Osteoblast (primary cell): Measurements from ENCODE around the gene LSG1. TPM values are rescaled to one million over a fixed set of nuclear protein-coding genes. Genes with fewer than 3 reads are reported as not detected.

Experiments
- DNase-seq: peaks from one replicate; pipeline ENCODE4 v3.0.0; 2011; ENCODE audit warnings: low spot score, mixed read lengths; ENCODE audit not compliant: insufficient read length; ENCODE audit errors: missing footprints
- H2AFZ ChIP-seq: 2 replicates; pipeline ENCODE4 v1.6.0; 2011; ENCODE audit warnings: mild to moderate bottlenecking, low read length
- H3K27ac ChIP-seq: 2 replicates; pipeline ENCODE4 v1.5.1; 2011; ENCODE audit warnings: mild to moderate bottlenecking, low read depth, low read length, moderate library complexity
- H3K27me3 ChIP-seq: 2 replicates; pipeline ENCODE4 v1.6.0; 2012; ENCODE audit warnings: mild to moderate bottlenecking, control low read depth, inconsistent platforms, low read length, moderate library complexity; ENCODE audit not compliant: insufficient read depth
- H3K36me3 ChIP-seq: 2 replicates; pipeline ENCODE4 v1.5.1; 2011; ENCODE audit warnings: mild to moderate bottlenecking, low read length, control low read depth, moderate library complexity; ENCODE audit not compliant: insufficient read depth
- H3K4me1 ChIP-seq: 2 replicates; pipeline ENCODE4 v1.5.1; 2011; ENCODE audit warnings: mild to moderate bottlenecking, low read length, control low read depth, moderate library complexity; ENCODE audit not compliant: insufficient read depth
- H3K4me2 ChIP-seq: 2 replicates; pipeline ENCODE4 v1.6.0; 2011; ENCODE audit warnings: mild to moderate bottlenecking, low read length; ENCODE audit not compliant: insufficient read depth
- H3K4me3 ChIP-seq: fragments of 200-600 bp; sonication (generic); 3 replicates; pipeline ENCODE4 v1.5.1; 2012; ENCODE audit warnings: mild to moderate bottlenecking, low read length, inconsistent platforms; ENCODE audit not compliant: insufficient read depth
- H3K79me2 ChIP-seq: 2 replicates; pipeline ENCODE4 v1.6.0; 2012; ENCODE audit warnings: mild to moderate bottlenecking, low read length, control low read depth, inconsistent platforms; ENCODE audit not compliant: insufficient read depth
- H3K9me3 ChIP-seq: 2 replicates; pipeline ENCODE4 v1.5.1; 2011; ENCODE audit warnings: low read depth, low read length, control low read depth
- H4K20me1 ChIP-seq: 2 replicates; pipeline ENCODE4 v1.6.0; 2012; ENCODE audit warnings: mild to moderate bottlenecking, low read length, control low read depth; ENCODE audit not compliant: insufficient read depth
- CTCF ChIP-seq: IDR thresholded peaks from 2 replicates; pipeline ENCODE4 v1.5.1; 2011; ENCODE audit warnings: mild to moderate bottlenecking, low read depth, low read length, moderate library complexity; ENCODE audit errors: extremely low read depth
- total RNA-seq: library from RNA; depleted of rRNA; stranded (reverse); fragments of >200 nt; gene quantifications from 2 replicates; pipeline ENCODE4 v1.2.3, GENCODE V29; 2012

Gene LSG1
- total RNA-seq, 1 donor, result 40.9 TPM

- Histone ChIP-seq H3K27ac (no peak overlapping the region), H2AFZ (peak overlapping the region; percentile 91), H4K20me1 (peaks cover 5% of the 10 kb centered on the region), H3K36me3 (no peaks in the 10 kb centered on the region), H3K4me3 (peak overlapping the region; percentile 36), H3K4me1 (peaks cover 19% of the 10 kb centered on the region), H3K9me3 (no peaks in the 10 kb centered on the region), H3K4me2 (peak overlapping the region; percentile 80), H3K27me3 (no peaks in the 10 kb centered on the region), H3K79me2 (peaks cover 12% of the 10 kb centered on the region)
- no peak for TF ChIP-seq CTCF
- no peak for DNase-seq
Measured at GRCh38 chr3:194682189-194682693, 10.2 kb upstream of the LSG1 start.

GRCh38 chr3:194680888-194681615, 9.1 kb upstream of the LSG1 start:
- Histone ChIP-seq H3K9me3 (no peaks in the 10 kb centered on the region), H3K79me2 (peaks cover 2% of the 10 kb centered on the region), H3K27ac (no peak overlapping the region), H3K36me3 (no peaks in the 10 kb centered on the region), H3K27me3 (no peaks in the 10 kb centered on the region), H3K4me1 (peaks cover 14% of the 10 kb centered on the region), H2AFZ (no peak overlapping the region), H3K4me3 (no peak overlapping the region), H4K20me1 (no peaks in the 10 kb centered on the region), H3K4me2 (no peak overlapping the region)
- TF ChIP-seq CTCF, result no peak
- DNase-seq, result no peak

GRCh38 chr3:194676471-194676870, 4.5 kb upstream of the LSG1 start:
- Histone ChIP-seq H4K20me1 (peaks cover 3% of the 10 kb centered on the region), H3K27me3 (no peaks in the 10 kb centered on the region), H3K27ac (no peak overlapping the region), H3K4me3 (no peak overlapping the region), H3K4me2 (no peak overlapping the region), H3K4me1 (peaks cover 16% of the 10 kb centered on the region), H2AFZ (no peak overlapping the region), H3K9me3 (no peaks in the 10 kb centered on the region), H3K36me3 (no peaks in the 10 kb centered on the region), H3K79me2 (peaks cover 6% of the 10 kb centered on the region)
- no peak for TF ChIP-seq CTCF
- no peak for DNase-seq

- Histone ChIP-seq H3K27me3 (no peaks in the 10 kb centered on the region), H3K79me2 (peaks cover 13% of the 10 kb centered on the region), H4K20me1 (peaks cover 10% of the 10 kb centered on the region), H3K9me3 (no peaks in the 10 kb centered on the region), H3K4me2 (peak overlapping the region; percentile 71), H3K27ac (peak overlapping the region; percentile 4), H3K4me3 (peak overlapping the region; percentile 40), H3K36me3 (no peaks in the 10 kb centered on the region), H2AFZ (peak overlapping the region; percentile 78), H3K4me1 (peaks cover 23% of the 10 kb centered on the region)
- peak; percentile 58 for DNase-seq
- TF ChIP-seq CTCF, result no peak
Measured at GRCh38 chr3:194675680-194676079, 3.7 kb upstream of the LSG1 start.
